HEK293 (cell line): ENCODE data around the gene TMEM181.

Experiments
- KLF1 ChIP-seq: fragments of 450-650 bp; formaldehyde crosslinking; IDR thresholded peaks from 2 replicates; pipeline ENCODE4 v1.5.1; 2016; ENCODE audit warnings: missing biosample characterization, missing genetic modification characterization
- RBAK ChIP-seq: fragments of 450-650 bp; formaldehyde crosslinking; IDR thresholded peaks from 2 replicates; pipeline ENCODE4 v1.5.1; 2016; ENCODE audit warnings: missing biosample characterization, missing genetic modification characterization
- SCRT1 ChIP-seq: fragments of 450-650 bp; formaldehyde crosslinking; IDR thresholded peaks from 2 replicates; pipeline ENCODE4 v1.5.1; 2016; ENCODE audit warnings: missing biosample characterization, missing genetic modification characterization, borderline replicate concordance
- WT1 ChIP-seq: fragments of 450-650 bp; formaldehyde crosslinking; IDR thresholded peaks from 2 replicates; pipeline ENCODE4 v1.5.1; 2016; ENCODE audit warnings: missing biosample characterization, missing genetic modification characterization
- ZFP41 ChIP-seq: fragments of 450-650 bp; formaldehyde crosslinking; IDR thresholded peaks from 2 replicates; pipeline ENCODE4 v1.5.1; 2016; ENCODE audit warnings: missing biosample characterization, missing genetic modification characterization, borderline replicate concordance
- ZFP69B ChIP-seq: fragments of 450-650 bp; formaldehyde crosslinking; IDR thresholded peaks from 2 replicates; pipeline ENCODE4 v1.5.1; 2016; ENCODE audit warnings: missing biosample characterization, missing genetic modification characterization
- ZNF10 ChIP-seq: fragments of 450-650 bp; formaldehyde crosslinking; IDR thresholded peaks from 2 replicates; pipeline ENCODE4 v1.5.1; 2017; ENCODE audit warnings: missing biosample characterization, missing genetic modification characterization
- ZNF112 ChIP-seq: fragments of 450-650 bp; formaldehyde crosslinking; IDR thresholded peaks from 2 replicates; pipeline ENCODE4 v1.5.0; 2017; ENCODE audit warnings: missing biosample characterization, missing genetic modification characterization
- ZNF132 ChIP-seq: fragments of 450-650 bp; formaldehyde crosslinking; IDR thresholded peaks from 2 replicates; pipeline ENCODE4 v1.5.1; 2017; ENCODE audit warnings: missing biosample characterization, missing genetic modification characterization, borderline replicate concordance
- ZNF133 ChIP-seq: fragments of 450-650 bp; formaldehyde crosslinking; IDR thresholded peaks from 2 replicates; pipeline ENCODE4 v1.5.1; 2016; ENCODE audit warnings: missing biosample characterization, missing genetic modification characterization
- ZNF146 ChIP-seq: fragments of 450-650 bp; formaldehyde crosslinking; IDR thresholded peaks from 2 replicates; pipeline ENCODE4 v1.5.1; 2016; ENCODE audit warnings: missing biosample characterization, missing genetic modification characterization
- ZNF223 ChIP-seq: fragments of 450-650 bp; formaldehyde crosslinking; IDR thresholded peaks from 2 replicates; pipeline ENCODE4 v1.5.1; 2016; ENCODE audit warnings: missing biosample characterization, missing genetic modification characterization
- ZNF311 ChIP-seq: fragments of 450-650 bp; formaldehyde crosslinking; IDR thresholded peaks from 2 replicates; pipeline ENCODE4 v1.5.1; 2017; ENCODE audit warnings: missing biosample characterization, missing genetic modification characterization, borderline replicate concordance
- ZNF37A ChIP-seq: fragments of 450-650 bp; IDR thresholded peaks from 2 replicates; pipeline ENCODE4 v1.5.1; 2018; ENCODE audit warnings: missing biosample characterization, missing genetic modification characterization
- ZNF391 ChIP-seq: fragments of 450-650 bp; formaldehyde crosslinking; IDR thresholded peaks from 2 replicates; pipeline ENCODE4 v1.5.1; 2016; ENCODE audit warnings: low read depth, missing biosample characterization, missing genetic modification characterization, borderline replicate concordance
- ZNF433 ChIP-seq: fragments of 450-650 bp; formaldehyde crosslinking; IDR thresholded peaks from 2 replicates; pipeline ENCODE4 v1.5.1; 2016; ENCODE audit warnings: missing biosample characterization, missing genetic modification characterization, low read depth
- ZNF501 ChIP-seq: fragments of 450-650 bp; formaldehyde crosslinking; IDR thresholded peaks from 2 replicates; pipeline ENCODE4 v1.5.1; 2016; ENCODE audit warnings: missing biosample characterization, missing genetic modification characterization
- ZNF549 ChIP-seq: fragments of 450-650 bp; IDR thresholded peaks from 2 replicates; pipeline ENCODE4 v1.5.1; 2018; ENCODE audit warnings: missing biosample characterization, missing genetic modification characterization, mild to moderate bottlenecking, inconsistent platforms, moderate library complexity
- ZNF558 ChIP-seq: fragments of 450-650 bp; formaldehyde crosslinking; IDR thresholded peaks from 2 replicates; pipeline ENCODE4 v1.5.1; 2016; ENCODE audit warnings: missing biosample characterization, missing genetic modification characterization
- ZNF621 ChIP-seq: fragments of 450-650 bp; formaldehyde crosslinking; IDR thresholded peaks from 2 replicates; pipeline ENCODE4 v1.5.1; 2017; ENCODE audit warnings: missing biosample characterization, missing genetic modification characterization
- ZNF658 ChIP-seq: fragments of 450-650 bp; formaldehyde crosslinking; IDR thresholded peaks from 2 replicates; pipeline ENCODE4; 2016; ENCODE audit warnings: missing biosample characterization, missing genetic modification characterization
- ZNF707 ChIP-seq: fragments of 450-650 bp; formaldehyde crosslinking; IDR thresholded peaks from 2 replicates; pipeline ENCODE4 v1.5.1; 2016; ENCODE audit warnings: missing biosample characterization, missing genetic modification characterization
- ZNF747 ChIP-seq: fragments of 450-650 bp; formaldehyde crosslinking; IDR thresholded peaks from 2 replicates; pipeline ENCODE4 v1.5.1; 2016; ENCODE audit warnings: missing biosample characterization, missing genetic modification characterization
- TF ChIP-seq, protein P1 (sequence below): fragments of 450-650 bp; formaldehyde crosslinking; IDR thresholded peaks from 2 replicates; pipeline ENCODE4 v1.5.1; 2016; ENCODE audit warnings: missing biosample characterization, missing genetic modification characterization
- TF ChIP-seq, protein P2 (sequence below): fragments of 450-650 bp; formaldehyde crosslinking; IDR thresholded peaks from 2 replicates; pipeline ENCODE4 v1.5.1; 2016; ENCODE audit warnings: missing biosample characterization, missing genetic modification characterization
- TF ChIP-seq, protein P3 (sequence below): fragments of 450-650 bp; formaldehyde crosslinking; IDR thresholded peaks from 2 replicates; pipeline ENCODE4 v1.5.1; 2016; ENCODE audit warnings: missing biosample characterization, missing genetic modification characterization
- TF ChIP-seq, protein P4 (sequence below): fragments of 450-650 bp; formaldehyde crosslinking; IDR thresholded peaks from 2 replicates; pipeline ENCODE4 v1.5.1; 2016; ENCODE audit warnings: missing biosample characterization, missing genetic modification characterization, borderline replicate concordance
- TF ChIP-seq, protein P5 (sequence below): fragments of 450-650 bp; formaldehyde crosslinking; IDR thresholded peaks from 2 replicates; pipeline ENCODE4 v1.5.1; 2016; ENCODE audit warnings: missing biosample characterization, missing genetic modification characterization

TMEM181 gene

DNA sequence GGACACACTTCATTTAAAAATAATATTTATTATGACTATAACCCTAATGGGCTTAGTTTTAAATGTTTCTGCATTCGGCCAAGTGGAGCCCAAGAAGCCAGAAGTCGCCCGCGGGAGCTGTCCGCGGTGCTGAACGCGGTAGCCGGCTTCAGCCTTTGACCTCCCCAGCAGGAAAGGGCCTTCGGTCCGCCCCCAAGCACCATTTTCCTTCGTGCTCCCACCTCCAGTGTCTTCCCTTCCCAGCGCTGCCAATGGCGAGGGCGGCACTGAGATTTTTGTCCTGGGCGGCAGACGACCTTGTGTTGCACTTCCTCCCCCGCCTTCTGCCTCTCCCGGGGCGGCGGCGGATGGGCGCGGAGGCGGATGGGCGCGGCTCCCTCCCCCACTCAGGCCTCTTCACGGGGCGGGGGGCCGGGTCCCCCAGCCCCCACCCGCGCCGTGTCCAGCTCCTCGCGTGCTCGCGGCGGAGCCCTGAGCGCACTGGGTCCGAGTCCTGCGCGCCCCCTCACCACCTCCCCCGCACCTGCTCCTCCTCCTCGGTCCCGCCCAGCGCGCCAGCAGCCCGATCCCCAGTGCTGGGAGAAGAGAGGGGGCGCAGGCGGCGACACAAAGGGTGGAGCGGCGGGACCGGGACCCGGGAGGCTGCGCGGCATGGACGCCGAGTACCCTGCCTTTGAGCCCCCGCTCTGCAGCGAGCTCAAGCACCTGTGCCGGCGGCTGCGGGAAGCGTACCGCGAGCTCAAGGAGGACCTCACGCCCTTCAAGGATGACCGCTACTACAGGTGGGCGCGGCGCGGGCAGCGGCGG lies 23.6 kb upstream of the TMEM181 start (continued):
- no peak for TF ChIP-seq ZFP41
- TF ChIP-seq ZNF146 (tag by site-specific recombination) = no peak
- TF ChIP-seq ZNF621 = no peak
- no peak for TF ChIP-seq ZNF707 (tag by site-specific recombination)
- TF ChIP-seq RBAK = no peak
- no peak for TF ChIP-seq ZNF311 (tag by site-specific recombination)
- no peak for TF ChIP-seq ZNF133 (tag by site-specific recombination)
- peak; percentile 63; the same call in 1 of the 2 replicates for TF ChIP-seq ZNF501 (tag by site-specific recombination)
- no peak; the same call in 1 of the 2 replicates for TF ChIP-seq WT1 (tag by site-specific recombination)
- no peak for TF ChIP-seq ZNF112 (tag by site-specific recombination)
- TF ChIP-seq, protein P1, sequence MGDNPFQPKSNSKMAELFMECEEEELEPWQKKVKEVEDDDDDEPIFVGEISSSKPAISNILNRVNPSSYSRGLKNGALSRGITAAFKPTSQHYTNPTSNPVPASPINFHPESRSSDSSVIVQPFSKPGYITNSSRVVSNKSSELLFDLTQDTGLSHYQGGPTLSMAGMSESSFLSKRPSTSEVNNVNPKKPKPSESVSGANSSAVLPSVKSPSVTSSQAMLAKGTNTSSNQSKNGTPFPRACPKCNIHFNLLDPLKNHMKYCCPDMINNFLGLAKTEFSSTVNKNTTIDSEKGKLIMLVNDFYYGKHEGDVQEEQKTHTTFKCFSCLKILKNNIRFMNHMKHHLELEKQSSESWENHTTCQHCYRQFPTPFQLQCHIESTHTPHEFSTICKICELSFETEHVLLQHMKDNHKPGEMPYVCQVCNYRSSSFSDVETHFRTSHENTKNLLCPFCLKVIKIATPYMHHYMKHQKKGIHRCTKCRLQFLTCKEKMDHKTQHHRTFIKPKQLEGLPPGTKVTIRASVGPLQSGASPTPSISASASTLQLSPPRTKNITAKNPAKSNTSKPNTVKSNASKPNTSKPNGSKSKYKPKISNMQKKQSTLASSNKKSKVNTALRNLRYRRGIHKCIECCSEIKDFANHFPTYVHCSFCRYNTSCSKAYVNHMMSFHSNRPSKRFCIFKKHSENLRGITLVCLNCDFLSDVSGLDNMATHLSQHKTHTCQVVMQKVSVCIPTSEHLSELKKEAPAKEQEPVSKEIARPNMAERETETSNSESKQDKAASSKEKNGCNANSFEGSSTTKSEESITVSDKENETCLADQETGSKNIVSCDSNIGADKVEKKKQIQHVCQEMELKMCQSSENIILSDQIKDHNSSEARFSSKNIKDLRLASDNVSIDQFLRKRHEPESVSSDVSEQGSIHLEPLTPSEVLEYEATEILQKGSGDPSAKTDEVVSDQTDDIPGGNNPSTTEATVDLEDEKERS (tag by site-specific recombination) = no peak
- TF ChIP-seq SCRT1 (tag by site-specific recombination) = no peak
- no peak for TF ChIP-seq ZNF10 (tag by site-specific recombination)
- TF ChIP-seq ZNF747 (tag by site-specific recombination) = no peak
- no peak for TF ChIP-seq ZNF433 (tag by site-specific recombination)
- TF ChIP-seq ZNF658 (tag by site-specific recombination) = no peak
- TF ChIP-seq ZNF549 = no peak
- TF ChIP-seq ZNF223 = peak; percentile 94
- TF ChIP-seq ZNF37A = no peak
- no peak for TF ChIP-seq ZNF391 (tag by site-specific recombination)
- TF ChIP-seq ZFP69B (tag by site-specific recombination) = no peak
- TF ChIP-seq KLF1 (tag by site-specific recombination) = peak; percentile 98
- TF ChIP-seq, protein P2, sequence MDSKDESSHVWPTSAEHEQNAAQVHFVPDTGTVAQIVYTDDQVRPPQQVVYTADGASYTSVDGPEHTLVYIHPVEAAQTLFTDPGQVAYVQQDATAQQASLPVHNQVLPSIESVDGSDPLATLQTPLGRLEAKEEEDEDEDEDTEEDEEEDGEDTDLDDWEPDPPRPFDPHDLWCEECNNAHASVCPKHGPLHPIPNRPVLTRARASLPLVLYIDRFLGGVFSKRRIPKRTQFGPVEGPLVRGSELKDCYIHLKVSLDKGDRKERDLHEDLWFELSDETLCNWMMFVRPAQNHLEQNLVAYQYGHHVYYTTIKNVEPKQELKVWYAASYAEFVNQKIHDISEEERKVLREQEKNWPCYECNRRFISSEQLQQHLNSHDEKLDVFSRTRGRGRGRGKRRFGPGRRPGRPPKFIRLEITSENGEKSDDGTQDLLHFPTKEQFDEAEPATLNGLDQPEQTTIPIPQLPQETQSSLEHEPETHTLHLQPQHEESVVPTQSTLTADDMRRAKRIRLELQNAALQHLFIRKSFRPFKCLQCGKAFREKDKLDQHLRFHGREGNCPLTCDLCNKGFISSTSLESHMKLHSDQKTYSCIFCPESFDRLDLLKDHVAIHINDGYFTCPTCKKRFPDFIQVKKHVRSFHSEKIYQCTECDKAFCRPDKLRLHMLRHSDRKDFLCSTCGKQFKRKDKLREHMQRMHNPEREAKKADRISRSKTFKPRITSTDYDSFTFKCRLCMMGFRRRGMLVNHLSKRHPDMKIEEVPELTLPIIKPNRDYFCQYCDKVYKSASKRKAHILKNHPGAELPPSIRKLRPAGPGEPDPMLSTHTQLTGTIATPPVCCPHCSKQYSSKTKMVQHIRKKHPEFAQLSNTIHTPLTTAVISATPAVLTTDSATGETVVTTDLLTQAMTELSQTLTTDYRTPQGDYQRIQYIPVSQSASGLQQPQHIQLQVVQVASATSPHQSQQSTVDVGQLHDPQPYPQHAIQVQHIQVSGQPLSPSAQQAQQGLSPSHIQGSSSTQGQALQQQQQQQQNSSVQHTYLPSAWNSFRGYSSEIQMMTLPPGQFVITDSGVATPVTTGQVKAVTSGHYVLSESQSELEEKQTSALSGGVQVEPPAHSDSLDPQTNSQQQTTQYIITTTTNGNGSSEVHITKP (tag by site-specific recombination) = no peak
- TF ChIP-seq, protein P3, sequence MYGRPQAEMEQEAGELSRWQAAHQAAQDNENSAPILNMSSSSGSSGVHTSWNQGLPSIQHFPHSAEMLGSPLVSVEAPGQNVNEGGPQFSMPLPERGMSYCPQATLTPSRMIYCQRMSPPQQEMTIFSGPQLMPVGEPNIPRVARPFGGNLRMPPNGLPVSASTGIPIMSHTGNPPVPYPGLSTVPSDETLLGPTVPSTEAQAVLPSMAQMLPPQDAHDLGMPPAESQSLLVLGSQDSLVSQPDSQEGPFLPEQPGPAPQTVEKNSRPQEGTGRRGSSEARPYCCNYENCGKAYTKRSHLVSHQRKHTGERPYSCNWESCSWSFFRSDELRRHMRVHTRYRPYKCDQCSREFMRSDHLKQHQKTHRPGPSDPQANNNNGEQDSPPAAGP (tag by site-specific recombination) = peak; percentile 65
- TF ChIP-seq, protein P4, sequence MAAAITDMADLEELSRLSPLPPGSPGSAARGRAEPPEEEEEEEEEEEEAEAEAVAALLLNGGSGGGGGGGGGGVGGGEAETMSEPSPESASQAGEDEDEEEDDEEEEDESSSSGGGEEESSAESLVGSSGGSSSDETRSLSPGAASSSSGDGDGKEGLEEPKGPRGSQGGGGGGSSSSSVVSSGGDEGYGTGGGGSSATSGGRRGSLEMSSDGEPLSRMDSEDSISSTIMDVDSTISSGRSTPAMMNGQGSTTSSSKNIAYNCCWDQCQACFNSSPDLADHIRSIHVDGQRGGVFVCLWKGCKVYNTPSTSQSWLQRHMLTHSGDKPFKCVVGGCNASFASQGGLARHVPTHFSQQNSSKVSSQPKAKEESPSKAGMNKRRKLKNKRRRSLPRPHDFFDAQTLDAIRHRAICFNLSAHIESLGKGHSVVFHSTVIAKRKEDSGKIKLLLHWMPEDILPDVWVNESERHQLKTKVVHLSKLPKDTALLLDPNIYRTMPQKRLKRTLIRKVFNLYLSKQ (tag by site-specific recombination) = no peak
- TF ChIP-seq, protein P5, sequence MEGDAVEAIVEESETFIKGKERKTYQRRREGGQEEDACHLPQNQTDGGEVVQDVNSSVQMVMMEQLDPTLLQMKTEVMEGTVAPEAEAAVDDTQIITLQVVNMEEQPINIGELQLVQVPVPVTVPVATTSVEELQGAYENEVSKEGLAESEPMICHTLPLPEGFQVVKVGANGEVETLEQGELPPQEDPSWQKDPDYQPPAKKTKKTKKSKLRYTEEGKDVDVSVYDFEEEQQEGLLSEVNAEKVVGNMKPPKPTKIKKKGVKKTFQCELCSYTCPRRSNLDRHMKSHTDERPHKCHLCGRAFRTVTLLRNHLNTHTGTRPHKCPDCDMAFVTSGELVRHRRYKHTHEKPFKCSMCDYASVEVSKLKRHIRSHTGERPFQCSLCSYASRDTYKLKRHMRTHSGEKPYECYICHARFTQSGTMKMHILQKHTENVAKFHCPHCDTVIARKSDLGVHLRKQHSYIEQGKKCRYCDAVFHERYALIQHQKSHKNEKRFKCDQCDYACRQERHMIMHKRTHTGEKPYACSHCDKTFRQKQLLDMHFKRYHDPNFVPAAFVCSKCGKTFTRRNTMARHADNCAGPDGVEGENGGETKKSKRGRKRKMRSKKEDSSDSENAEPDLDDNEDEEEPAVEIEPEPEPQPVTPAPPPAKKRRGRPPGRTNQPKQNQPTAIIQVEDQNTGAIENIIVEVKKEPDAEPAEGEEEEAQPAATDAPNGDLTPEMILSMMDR (tag by site-specific recombination) = peak; percentile 58; the same call in 1 of the 2 replicates
- no peak for TF ChIP-seq ZNF558 (tag by site-specific recombination)
- no peak for TF ChIP-seq ZNF132
